Panc1 (cell line): ENCODE data around the gene BCL2L2. TPM values are rescaled to one million over a fixed set of nuclear protein-coding genes. Genes with fewer than 3 reads are reported as not detected.
"Not testable (repeated sequence)": the region's sequence is repeated elsewhere in the genome, so short reads cannot be mapped to it uniquely, and the experiment has no call there.

Experiments
- ATAC-seq: fragments of 200-7000 bp; cut with Tn5 transposase; 2 replicates; pipeline ENCODE4 v1.9.1; 2020; ENCODE audit warnings: mild to moderate bottlenecking, moderate library complexity
- BruUV-seq: library from RNA; stranded (reverse); fragments of 400-500 nt; replicated peaks from 2 replicates; lab custom pipeline; 2021; lab: Mats Ljungman, UMichigan
- CTCF ChIA-PET: fragments of 300-600 bp; sonication (Branson Sonifier 250); formaldehyde crosslinking; loops from one replicate; lab custom pipeline; 2022; ENCODE audit warnings: antibody characterized with exemption; lab: Charles Lee
- POLR2A ChIA-PET: fragments of 300-600 bp; sonication (Branson Sonifier 250); formaldehyde crosslinking; loops from one replicate; lab custom pipeline; 2022; ENCODE audit warnings: antibody characterized with exemption; lab: Charles Lee
- DNase-seq: peaks from one replicate; pipeline ENCODE4 v3.0.0-alpha.2; 2010; ENCODE audit warnings: low read depth, low spot score
- H3K27ac ChIP-seq: 2 replicates; pipeline ENCODE4 v1.5.1; 2011; ENCODE audit warnings: mild to moderate bottlenecking, low read length, inconsistent platforms
- H3K27me3 ChIP-seq: fragments of 200-500 bp; sonication (Bioruptor generic); 2 replicates; pipeline ENCODE4 v1.6.0; 2014; ENCODE audit warnings: low read length, inconsistent platforms; ENCODE audit not compliant: control insufficient read depth, insufficient read depth
- H3K36me3 ChIP-seq: fragments of 200-500 bp; sonication (Bioruptor generic); 2 replicates; pipeline ENCODE4 v1.5.1; 2014; ENCODE audit warnings: inconsistent platforms, mild to moderate bottlenecking, low read length, moderate library complexity; ENCODE audit not compliant: control insufficient read depth, insufficient read depth
- H3K4me1 ChIP-seq: 2 replicates; pipeline ENCODE4 v1.5.1; 2011; ENCODE audit warnings: inconsistent platforms, mild to moderate bottlenecking, low read length, moderate library complexity; ENCODE audit not compliant: control insufficient read depth, insufficient read depth
- H3K4me3 ChIP-seq, 2 experiments: 2 replicates each; pipeline ENCODE4 v1.5.1; 2011 to 2012; ENCODE audit warnings: low read depth in 2 of 2, low read length in 2 of 2, mild to moderate bottlenecking in 2 of 2, inconsistent platforms in 1 of 2, moderate library complexity in 1 of 2
- H3K9me3 ChIP-seq: fragments of 200-500 bp; sonication (Bioruptor generic); 2 replicates; pipeline ENCODE4 v1.5.1; 2014; ENCODE audit warnings: low read depth, mild to moderate bottlenecking, inconsistent platforms, low read length, moderate library complexity; ENCODE audit not compliant: control insufficient read depth, insufficient read depth
- POLR2AphosphoS5 ChIP-seq: IDR thresholded peaks from 2 replicates; pipeline ENCODE4 v1.6.1; 2012; ENCODE audit warnings: mild to moderate bottlenecking, low read depth, low read length, moderate library complexity
- REST ChIP-seq, 2 experiments: IDR thresholded peaks; 2 replicates each; pipeline ENCODE4 v1.6.1; 2011 to 2012; ENCODE audit warnings: low read depth in 2 of 2, control low read depth in 1 of 2, low read length in 1 of 2, mild to moderate bottlenecking in 1 of 2, moderate library complexity in 1 of 2; ENCODE audit not compliant: insufficient read depth in 1 of 2
- SIN3A ChIP-seq: IDR thresholded peaks from 2 replicates; pipeline ENCODE4 v1.6.1; 2012; ENCODE audit warnings: low read depth, mild to moderate bottlenecking, low read length, moderate library complexity, borderline replicate concordance; ENCODE audit not compliant: insufficient read depth
- TCF7L2 ChIP-seq: IDR thresholded peaks from 2 replicates; pipeline ENCODE4 v1.6.1; 2011; ENCODE audit warnings: mild to moderate bottlenecking, low read depth, low read length, inconsistent platforms
- in situ Hi-C: cut with HindIII; loops from 2 replicates; pipeline ENCODE4 v1.10.0; 2016; ENCODE audit warnings: low sequenced_read_pairs, low pct_unique_long_range_greater_than_20kb
- intact Hi-C: fragments of 100-400 bp; cut with micrococcal nuclease; formaldehyde crosslinking; loops from one replicate; pipeline ENCODE4 v1.10.0; 2022; ENCODE audit not compliant: unreplicated experiment
- total RNA-seq: library from RNA; stranded (reverse); gene quantifications from one replicate; pipeline ENCODE4 v1.2.1, GENCODE V29; 2021; ENCODE audit not compliant: unreplicated experiment
- TF ChIP-seq, protein P1 (sequence below): fragments of 450-650 bp; IDR thresholded peaks from 2 replicates; pipeline ENCODE4 v1.5.1; 2017; ENCODE audit warnings: mild to moderate bottlenecking

Gene BCL2L2
- total RNA-seq, 1 experiment from 2014 or later, result 18.9 TPM

GRCh38 chr14:23259426-23259825 lies 47.2 kb upstream of the BCL2L2 start:
- no TSS peak for BruUV-seq
- CTCF ChIA-PET, result interaction anchor here (0.7 kb wide), 1 partner anchor 319 kb away, joined by 4 read pairs; the partner anchor contains the start of gene JPH4
- intact Hi-C loops, result no loop called here

DNA sequence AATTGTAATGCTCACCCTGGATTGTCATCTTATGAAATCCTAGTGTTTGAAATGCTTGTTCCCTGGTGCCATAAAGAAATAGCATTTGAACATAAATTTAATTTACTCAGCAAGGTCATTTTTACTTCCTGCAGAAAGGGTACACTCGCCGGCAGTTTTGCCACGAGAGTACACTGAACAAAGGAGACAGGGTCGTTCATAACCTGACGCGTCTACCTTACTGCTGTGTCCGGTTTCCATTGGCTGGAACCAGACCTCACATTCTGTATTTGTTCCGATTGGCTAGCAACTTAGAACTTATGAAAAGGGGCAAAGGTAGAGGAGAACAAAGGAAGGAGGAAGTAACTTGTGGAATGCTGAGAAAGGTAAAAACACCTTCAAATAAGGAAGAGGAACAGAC lies 45.8 kb upstream of the BCL2L2 start:
- H3K36me3 ChIP-seq, H3K9me3 ChIP-seq, H3K27ac ChIP-seq, intact Hi-C loops, ATAC-seq, DNase-seq, BruUV-seq, POLR2A ChIA-PET, H3K4me3 ChIP-seq, in situ Hi-C loops, H3K4me1 ChIP-seq: not testable (repeated sequence)
- peaks cover 14% of the 10 kb centered on the region; the same call in 1 of the 2 replicates for H3K27me3 ChIP-seq
- CTCF ChIA-PET, result interaction anchor here (0.6 kb wide), 1 partner anchor 24 kb away, joined by 15 read pairs; no protein-coding TSS in a partner anchor

More at GRCh38 chr14:23259426-23259825, 47.2 kb upstream of the BCL2L2 start:
- Histone ChIP-seq H3K27me3 (peaks cover 10% of the 10 kb centered on the region; the same call in 1 of the 2 replicates), H3K36me3 (no peaks in the 10 kb centered on the region), H3K27ac (no peak overlapping the region), H3K4me1 (no peaks in the 10 kb centered on the region), H3K4me3 (no peak overlapping the region), H3K9me3 (no peaks in the 10 kb centered on the region)
- POLR2A ChIA-PET, result no interaction called here
- TF ChIP-seq, protein P1, sequence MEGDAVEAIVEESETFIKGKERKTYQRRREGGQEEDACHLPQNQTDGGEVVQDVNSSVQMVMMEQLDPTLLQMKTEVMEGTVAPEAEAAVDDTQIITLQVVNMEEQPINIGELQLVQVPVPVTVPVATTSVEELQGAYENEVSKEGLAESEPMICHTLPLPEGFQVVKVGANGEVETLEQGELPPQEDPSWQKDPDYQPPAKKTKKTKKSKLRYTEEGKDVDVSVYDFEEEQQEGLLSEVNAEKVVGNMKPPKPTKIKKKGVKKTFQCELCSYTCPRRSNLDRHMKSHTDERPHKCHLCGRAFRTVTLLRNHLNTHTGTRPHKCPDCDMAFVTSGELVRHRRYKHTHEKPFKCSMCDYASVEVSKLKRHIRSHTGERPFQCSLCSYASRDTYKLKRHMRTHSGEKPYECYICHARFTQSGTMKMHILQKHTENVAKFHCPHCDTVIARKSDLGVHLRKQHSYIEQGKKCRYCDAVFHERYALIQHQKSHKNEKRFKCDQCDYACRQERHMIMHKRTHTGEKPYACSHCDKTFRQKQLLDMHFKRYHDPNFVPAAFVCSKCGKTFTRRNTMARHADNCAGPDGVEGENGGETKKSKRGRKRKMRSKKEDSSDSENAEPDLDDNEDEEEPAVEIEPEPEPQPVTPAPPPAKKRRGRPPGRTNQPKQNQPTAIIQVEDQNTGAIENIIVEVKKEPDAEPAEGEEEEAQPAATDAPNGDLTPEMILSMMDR, result no peak
- TF ChIP-seq REST (IDR thresholded peaks at IDR 0.05; ENCODE audit: insufficient read depth in 1 of 2, low read depth in 2 of 2, low read length in 1 of 2) (no peak), POLR2AphosphoS5 (no peak), TCF7L2 (no peak), SIN3A (no peak)
- in situ Hi-C loops, result no loop called here
- ATAC-seq, result no peak
- DNase-seq, result no peak

GRCh38 chr14:23269193-23269592 lies 37.4 kb upstream of the BCL2L2 start:
- no peak for TF ChIP-seq TCF7L2
- no peak for TF ChIP-seq REST (IDR thresholded peaks at IDR 0.05; ENCODE audit: insufficient read depth in 1 of 2, low read depth in 2 of 2, low read length in 1 of 2)
- TF ChIP-seq POLR2AphosphoS5, result no peak
- Histone ChIP-seq H3K4me3 (no peak overlapping the region), H3K36me3 (no peaks in the 10 kb centered on the region), H3K9me3 (no peaks in the 10 kb centered on the region), H3K27ac (no peak overlapping the region), H3K4me1 (no peaks in the 10 kb centered on the region), H3K27me3 (peaks cover 5% of the 10 kb centered on the region; the same call in 1 of the 2 replicates)
- in situ Hi-C loops, result no loop called here
- POLR2A ChIA-PET, result no interaction called here
- intact Hi-C loops, result no loop called here
- DNase-seq, result no peak
- BruUV-seq, result no TSS peak
- CTCF ChIA-PET, result no interaction called here
- ATAC-seq, result no peak
